HG03039 (cell line): ENCODE measurements around the gene PRPF6.

Source experiments
- ATAC-seq: cut with Tn5 transposase; IDR thresholded peaks from one replicate; pipeline ENCODE4 v1.9.1; 2021; ENCODE audit warnings: mild to moderate bottlenecking, moderate library complexity; ENCODE audit not compliant: unreplicated experiment

The PRPF6 gene

DNA sequence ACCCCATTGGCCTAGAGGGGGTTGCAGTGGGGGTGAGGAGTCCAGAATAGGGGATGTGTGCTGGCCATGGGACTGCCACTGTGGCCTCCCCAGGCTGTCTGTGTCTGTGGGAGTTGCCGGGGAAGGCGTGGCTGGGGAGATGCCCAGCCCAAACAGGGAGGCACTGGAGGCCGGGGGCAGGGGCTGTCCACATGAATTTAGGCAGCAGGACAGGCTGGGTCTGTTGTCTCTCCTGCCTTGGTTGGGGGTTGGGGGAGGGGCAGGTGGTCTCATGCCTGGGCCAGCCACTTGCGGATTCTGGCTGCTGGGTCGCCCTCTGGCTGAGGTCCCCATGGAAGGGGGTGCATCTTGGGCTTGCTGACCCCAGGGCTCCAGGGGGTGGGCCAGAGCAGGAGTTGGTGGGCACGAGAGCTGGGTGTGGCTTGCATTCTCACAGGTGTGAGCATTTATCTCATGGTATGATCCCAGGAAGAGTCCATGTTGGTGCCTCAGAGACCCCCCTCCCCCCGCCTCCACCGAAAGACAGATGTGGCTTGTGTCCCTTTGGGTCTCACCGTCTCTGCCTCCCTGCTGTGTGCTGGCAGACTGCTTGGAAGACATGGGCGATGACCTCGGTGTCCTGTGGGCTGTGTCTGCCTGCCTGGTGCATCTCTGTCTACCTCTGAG is 64.5 kb downstream of the PRPF6 start:
- ATAC-seq: no peak

DNA sequence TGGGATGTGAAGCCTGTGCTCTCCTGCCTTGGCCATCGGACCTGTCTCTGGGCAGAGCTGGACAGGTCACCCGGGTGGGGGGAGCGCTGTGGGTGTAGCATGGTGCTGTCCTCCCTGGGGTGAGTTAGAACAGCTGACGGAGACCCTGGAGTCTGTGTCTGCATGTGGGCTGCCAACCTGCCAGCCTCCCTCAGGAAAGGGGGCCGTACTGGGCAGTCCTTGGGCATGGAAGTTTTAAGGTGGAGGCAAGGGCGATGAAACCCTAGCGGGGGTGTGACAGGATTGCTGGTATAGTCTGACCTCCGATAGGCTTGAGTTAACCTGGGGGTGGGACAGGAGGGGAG is 66.1 kb downstream of the PRPF6 start:
- no peak for ATAC-seq

DNA sequence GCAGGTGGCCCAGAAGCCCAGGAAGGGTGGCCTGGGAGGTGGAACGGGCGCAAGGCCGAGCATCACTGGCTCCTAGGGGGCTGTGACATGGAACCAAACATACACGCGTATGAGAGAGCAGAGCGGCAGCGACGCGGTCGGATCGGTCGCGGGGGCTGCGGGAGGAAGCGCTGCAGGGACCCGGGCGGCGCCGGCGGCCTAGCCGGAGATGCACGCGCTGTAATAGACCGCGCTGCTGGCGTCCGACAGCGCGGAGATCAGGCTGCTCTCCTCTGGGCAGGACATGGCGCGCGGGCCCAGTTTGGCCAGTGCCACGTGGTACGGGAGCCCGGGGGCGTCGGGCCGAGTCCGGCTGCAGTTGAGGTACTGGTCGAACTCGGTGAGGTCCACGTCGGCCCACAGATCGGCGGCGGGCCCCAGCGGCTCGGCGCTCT is 67.1 kb downstream of the PRPF6 start:
- ATAC-seq: no peak

DNA sequence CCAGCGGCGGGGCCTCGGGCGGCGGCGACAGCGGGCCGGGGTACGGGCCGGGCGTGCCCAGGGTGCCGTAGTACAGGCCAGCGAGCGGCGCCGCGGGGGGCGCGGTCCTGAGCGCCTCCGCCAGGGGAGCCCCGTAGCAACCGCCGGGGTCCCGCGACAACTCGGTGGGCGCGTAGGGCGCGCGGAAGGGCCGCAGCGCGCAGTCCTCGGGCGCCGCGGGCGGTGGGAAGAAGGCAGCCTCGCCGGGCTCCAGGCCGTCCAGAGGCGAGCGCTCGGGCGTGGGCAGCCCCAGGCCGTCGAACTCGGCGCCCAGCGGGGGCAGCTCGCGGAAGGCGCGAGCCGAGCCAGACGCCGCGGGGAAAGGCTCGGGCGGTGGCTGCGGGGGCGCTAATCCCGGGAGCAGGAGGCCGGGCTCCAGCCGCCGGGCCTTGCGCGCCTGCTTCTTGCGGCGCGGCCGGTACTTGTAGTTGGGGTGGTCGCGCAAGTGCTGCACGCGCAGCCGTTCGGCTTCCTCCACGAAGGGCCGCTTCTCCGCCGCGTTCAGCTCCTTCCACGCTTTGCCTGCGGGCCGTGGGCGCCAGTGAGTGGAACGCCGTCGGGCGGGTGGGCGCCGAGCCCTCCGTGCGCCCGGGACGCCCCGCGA is 67.6 kb downstream of the PRPF6 start:
- ATAC-seq: no peak

DNA sequence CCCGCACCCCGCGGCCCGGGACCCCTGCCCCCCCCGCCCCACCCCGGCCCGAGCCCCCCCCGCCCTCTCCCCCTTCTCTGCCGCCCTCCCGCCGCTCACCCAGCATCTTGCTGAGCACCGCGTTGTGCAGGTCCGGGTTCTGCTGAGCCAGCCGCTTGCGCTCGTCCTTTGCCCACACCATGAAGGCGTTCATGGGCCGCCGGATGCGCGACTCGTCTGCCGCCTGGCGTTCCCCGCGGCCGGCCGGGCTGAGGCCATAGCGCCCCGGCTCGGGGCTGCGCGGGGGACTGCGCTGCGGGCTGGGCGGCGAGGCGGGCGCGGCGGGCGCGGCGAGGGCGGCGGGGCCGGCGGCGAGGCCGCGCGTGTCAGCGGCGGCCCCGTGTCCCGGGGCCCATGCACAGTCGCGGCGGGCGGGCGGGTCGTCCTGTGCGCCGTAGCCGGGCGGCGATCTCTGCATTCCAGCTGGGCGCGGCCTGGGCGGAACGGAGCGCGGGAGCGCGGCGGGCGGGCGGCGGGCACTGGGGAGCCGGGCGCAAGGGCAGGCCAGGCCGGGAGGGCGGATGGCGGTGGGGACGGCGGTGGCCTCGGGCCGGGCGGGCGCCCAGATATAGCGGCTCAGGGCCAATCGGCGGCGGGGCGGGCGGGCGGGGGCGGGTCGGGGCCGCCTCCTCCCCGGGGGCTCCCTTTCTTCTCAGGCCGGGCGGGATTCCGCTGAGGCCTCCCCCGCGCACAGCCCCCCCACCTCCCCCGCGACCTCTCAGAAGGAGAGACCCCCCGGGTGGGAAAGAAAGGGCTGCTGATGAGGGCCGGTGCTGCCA is 68.3 kb downstream of the PRPF6 start, which contains the start of gene SOX18:
SOX18 (minus strand) TSS at position 580 of the 818 bp plus-strand sequence; CDS start at position 457, 123 bp downstream.
- no peak for ATAC-seq

DNA sequence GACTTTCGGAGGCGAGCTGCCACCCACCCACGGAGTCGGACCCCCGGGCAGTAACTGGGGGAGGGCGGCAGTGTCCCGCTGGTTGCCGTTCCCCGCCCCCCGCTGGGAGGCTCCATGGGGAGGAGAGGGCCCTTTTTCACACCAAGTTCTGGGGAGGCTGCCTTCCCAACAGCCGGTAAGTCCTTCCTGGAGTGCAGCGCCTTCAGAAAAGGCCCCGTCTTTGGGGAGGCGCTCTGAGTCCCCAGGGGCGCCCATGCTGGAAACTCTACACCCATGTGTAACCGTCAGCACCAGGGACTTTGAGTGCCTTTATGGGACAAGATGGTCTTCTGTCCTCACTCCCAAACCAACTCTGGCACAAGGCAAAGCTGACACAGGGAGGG is 68.9 kb downstream of the PRPF6 start:
- ATAC-seq: no peak

DNA sequence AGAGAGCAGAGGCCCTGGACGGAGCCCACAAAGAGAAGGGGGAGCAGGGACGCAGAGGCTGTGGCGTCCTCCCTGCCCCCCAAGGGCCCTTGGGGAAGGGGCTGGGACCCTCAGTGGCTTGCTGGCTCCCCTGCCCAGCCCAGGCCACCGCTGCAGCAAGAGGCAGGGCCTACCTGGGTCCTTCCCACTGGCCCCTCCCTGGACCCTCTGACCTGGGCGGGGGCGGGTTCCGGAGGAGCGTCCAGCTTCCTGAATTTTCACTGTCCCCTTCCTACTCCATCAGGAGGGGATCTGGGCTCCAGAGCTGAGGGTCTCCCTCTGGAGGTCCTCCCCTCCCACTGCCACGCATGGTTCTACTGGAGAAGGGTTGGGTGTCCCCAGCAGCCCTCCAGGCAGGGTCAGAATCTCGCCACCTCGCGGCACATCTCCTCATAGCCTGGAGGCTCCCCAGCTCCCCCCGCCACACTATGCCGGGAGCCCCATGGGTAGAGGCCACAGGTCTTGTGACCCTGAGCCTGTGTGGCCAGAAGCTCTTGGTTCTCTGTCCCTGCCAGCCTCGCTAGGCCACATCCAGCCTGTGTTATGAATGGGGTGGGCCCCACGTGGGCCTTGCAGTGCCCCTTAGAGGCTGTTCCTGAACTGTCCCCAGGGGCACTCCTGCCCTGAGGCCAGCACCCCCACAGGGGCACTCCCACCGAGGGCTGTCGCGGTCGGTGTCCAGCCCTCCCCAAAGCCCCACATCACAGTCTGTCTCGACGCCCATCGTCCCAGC is 69.5 kb downstream of the PRPF6 start:
- ATAC-seq: no peak

DNA sequence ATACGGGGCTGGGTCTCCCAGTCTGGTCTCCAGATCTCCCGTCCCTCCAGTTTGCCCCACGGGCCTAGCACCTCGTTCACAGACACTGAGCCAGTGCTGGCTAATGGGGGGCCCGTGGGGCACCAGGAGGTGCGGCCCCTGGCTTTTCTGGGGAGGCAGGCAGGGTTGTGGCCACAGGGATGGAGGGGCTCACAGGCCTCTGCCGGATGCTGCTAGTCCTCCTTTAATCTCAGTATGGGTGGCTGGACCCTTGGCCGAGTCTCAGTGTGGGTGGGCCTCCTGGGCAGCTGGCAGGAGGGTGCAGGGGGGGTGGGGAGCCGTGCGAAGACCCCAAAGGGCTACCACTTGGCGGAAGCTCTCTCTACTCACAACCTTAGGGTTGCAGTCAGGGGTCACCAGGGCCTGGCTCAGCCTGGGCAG is 70.1 kb downstream of the PRPF6 start:
- ATAC-seq: no peak

DNA sequence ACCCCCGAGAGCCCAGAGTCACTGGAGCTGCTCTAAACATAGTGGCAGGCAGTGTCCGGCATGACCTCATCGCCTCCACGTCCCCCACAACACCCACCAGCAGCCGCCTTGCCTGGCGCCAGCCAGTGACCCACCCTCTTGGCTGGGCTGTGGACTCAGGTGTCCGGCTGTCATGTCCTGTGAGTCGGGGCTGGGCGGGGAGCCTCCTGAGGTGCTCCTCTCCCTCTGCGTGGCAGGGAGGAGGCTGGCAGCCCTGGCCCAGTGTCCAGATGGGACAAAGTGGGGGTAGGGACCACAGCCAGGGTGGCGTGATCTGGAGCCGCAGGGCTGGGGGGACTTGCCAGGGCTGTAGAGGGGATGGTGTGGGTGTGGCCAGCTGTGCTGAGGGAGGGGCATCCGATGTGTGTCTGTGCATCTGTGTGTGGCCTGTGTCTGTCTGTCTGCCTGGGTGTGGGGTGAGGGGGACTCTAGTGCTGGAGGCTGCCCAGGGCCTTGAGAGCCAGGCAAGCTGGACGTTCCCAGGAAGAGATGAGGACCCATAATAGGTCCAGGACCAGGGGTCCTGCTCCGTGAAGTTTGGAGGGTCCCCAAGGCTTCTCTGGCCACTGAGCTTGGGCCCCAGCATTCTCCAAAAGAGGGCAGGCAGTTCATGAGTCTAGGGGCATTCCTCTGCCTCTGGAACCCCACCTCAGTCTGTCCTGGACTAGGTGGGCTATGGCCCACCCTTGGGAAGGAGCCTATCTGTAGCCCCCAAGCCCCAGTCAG is 70.8 kb downstream of the PRPF6 start:
- ATAC-seq: no peak

DNA sequence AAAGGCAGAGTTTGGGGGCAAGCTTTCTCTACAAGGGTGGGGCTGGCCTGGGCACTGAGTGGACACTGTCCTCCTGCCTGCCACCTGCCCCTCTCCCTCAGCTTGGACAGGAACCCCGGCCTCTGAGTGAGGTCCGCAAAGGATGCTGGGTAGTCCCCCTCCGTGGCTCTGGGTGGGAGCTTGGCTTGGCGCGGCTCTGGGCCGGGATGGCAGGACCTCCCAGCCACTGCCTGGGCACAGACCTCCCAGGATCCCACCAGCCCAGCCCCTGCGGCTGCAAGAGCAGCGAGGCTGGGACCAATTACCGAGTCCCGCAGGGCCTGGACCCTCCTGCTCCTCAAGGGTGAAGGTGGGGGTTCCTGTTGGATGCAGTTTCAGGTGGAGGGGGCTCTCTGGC is 71.4 kb downstream of the PRPF6 start:
- ATAC-seq: no peak

DNA sequence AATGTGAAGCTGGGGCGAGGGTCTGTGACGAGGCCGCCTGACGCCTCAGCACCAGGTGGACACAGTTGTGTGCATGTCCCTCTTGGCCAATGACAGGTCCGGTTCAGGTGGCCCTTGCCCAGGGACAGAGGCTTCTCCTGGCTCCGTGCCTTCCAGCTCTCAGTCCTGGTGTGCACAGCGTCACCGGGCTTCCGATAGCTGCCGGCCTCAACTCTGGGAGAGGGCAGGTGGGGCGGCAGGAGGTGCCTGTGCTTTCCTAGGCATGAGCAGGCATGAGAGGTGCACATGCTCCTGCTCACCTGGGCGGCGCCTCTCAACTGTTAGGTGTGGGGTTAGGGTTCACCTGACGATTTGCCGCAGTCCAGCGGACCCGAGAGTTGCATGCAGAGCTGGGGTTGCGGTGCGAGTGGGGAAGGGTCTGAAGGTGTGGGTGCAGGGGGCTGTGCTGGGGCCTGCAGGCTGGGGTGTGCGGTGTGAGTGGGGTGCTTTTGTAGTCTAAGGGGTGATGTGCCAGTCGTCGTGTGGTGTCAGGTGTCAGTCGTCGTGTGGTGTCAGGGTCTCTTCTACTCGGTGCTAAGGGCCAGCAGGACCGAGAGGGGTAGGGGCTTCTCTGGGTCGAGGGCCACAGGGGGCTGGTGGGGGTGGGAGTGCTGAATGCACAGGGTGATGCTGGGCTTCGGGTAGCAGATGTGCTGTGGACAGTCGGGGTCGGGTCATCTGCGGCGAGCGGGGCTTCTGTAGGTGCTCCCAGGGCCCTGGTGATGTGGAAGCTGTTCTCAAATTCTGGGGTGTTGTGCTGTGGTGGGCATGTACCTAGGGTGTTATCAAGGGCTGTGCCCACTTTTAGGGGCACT is 72.3 kb downstream of the PRPF6 start:
- ATAC-seq: no peak

DNA sequence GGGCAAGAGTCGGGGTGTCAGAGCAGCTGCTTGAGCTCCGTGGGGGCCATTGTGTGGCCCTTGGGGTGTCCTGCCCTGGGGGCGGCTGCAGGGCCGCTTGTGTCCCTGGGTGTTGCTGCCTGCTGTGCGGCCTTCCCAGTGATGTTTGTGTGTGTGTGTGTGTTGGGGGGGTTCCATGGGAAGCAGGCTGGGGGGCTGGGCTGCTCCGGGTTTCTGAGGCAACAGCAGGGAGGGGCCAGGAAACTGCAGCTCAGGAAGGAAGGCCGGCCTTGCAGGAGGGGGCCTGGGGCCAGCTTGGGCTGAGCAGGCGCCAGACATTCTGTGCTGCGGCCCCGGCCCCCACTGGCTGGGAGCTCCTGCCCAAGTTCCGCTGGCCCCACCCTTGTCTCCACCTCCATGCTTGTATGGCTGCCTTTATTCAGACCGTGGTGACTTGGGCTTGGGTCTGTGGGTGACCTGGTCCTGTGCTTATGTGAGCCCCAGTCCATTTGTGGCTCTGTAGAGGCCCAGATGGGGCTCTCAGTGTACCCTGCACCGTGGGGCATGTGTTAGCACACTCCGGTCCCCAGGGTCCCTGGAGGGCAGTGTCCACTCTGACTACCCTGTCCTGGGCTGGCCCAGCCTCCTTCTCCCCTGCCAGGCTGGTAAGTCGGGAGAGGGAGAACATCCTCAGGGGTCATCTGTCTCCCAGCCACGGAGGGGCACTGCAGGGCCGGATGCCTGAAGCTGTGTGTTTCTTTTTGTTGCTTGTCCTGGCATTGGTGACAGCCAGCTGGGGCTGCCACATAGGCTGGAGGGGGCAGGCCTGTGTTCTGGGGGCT is 73.1 kb downstream of the PRPF6 start:
- ATAC-seq: no peak

DNA sequence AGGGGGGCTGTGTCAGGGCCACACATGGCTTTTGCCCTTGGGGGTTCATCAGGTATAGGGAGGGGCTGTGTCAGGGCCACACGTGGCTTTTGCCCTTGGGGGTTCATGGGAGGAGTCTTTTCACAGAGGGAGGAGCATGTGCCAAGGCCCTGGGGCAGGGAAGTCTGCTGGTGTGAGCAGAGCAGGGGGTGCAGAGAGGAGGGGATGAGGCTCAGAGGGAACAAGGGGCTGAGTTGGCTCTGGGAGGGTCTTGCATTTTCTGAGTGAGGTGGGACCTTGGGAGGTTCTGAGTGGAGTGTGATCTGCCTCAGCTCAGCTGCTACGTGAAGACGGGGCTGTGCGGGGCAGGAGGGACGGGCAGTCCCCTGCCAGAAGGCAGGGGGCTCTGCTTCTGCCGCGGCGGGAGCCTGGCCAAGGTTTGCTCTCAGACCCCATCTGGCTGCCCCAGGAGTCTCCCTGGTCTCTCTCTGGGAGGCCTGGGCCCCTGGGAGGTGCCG is 74.5 kb downstream of the PRPF6 start:
- ATAC-seq: no peak

DNA sequence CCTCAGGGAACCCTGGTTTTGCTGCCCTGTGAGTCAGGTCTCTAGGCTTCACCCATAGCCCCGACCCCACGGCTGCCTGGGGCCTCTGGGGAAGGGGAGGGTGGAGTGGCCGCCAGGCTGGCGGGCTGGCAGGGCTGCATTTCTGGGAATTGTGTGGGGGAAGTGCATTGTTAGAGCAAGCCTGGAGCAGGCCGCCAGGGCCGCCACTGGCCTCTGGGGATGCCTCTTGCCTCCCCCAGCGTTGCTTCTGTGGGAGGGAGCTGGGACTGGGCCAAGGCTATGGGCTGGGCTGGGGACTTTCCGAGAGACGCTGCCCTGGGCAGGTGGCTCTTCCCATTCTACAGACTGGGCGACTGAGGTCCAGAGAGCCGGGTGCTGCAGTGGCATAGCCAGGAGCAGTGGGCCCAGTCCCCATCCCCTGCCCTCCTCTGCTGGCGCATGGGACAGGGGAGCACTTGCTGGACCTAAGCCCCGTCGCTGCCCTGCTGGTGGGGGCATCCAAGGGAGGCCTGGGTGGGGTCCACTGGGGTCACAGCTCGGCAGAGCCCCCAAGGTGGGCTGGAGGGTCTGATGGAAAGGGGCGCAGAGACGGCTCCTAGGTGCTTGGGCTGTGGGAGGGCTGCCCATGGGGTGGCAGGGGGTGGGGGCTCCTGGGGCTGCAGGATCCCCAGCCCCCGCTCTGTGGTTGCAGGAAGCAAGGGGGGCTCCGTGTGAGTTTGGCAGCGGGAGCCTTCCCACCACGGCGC is 75.1 kb downstream of the PRPF6 start:
- ATAC-seq: no peak

DNA sequence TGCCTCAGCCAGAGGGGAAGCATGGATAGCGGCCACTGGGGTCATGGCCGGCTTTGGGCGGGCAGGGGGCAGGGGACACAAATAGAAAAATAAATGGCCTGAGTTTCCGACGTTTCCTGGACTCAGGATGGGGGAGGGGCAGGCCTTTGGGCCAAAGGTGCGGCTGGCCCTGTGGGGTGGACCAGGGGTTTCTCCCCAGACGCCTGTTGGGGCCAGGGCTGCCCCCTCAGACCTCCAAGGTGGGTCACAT is 75.6 kb downstream of the PRPF6 start:
- no peak for ATAC-seq

DNA sequence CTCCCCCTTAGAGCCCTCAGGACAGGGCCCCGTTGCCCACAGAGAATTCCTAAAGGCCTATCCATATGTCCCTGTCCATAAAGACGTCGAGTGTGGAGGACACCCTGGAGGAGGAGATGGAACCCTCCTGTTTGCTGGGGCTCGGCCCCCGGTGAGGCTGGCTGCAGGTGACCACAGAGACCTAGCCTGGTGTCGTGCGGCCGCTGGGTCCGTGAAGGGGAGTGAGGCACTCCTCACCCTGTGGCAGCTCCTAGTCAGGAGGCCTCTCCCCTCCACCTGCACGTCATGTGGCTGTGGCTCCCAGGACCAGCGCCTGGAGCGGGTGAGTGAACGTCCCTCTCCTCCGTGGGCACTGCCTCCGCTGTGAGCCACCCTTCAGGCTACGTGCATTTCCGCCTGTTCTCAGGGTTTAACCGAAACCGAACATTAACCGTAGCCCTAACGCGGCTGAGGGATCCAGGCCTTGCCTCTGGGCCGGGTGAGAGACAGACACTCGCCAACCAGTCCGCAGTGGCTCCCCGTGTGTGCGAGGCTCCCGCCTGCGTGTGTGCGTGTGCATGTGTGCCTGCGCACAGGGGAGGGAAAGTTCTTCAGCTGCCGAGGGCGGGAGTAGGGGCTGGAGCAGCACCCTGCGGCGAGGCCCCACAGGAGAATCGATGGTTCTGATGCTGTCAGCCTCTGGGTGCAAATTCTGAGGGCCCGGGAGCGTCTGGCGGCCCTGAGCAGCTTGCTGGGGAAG is 76.1 kb downstream of the PRPF6 start:
- ATAC-seq: no peak
